NCI-H446 (cell line): Measurements from ENCODE around the gene CDK5.
"Not testable (repeated sequence)": the region's sequence is repeated elsewhere in the genome, so short reads cannot be mapped to it uniquely, and the experiment has no call there.

Experiments
- DNase-seq, 2 experiments: peaks; one replicate each; lab custom pipeline; 2025; lab: John Stamatoyannopoulos, UW

The CDK5 gene

GRCh38 chr7:151033864-151034249 lies 23.8 kb downstream of the CDK5 start:
- DNase-seq, result no peak

- DNase-seq, result no peak
Measured at GRCh38 chr7:151032936-151033863, 24.5 kb downstream of the CDK5 start.

- DNase-seq, result no peak
Measured at GRCh38 chr7:151031011-151031410, 26.7 kb downstream of the CDK5 start.

GRCh38 chr7:151028948-151029501 lies 28.7 kb downstream of the CDK5 start:
- DNase-seq, result no peak

- peak; percentile 95 to 99 for DNase-seq
Measured at GRCh38 chr7:151028131-151028947, 29.4 kb downstream of the CDK5 start, which contains the start of gene ABCB8. TSS of gene ABCB8 (plus strand) at chr7:151028450. CDS start at chr7:151028516, 66 bp downstream.

GRCh38 chr7:151027728-151028130 lies 30.0 kb downstream of the CDK5 start:
- not testable (repeated sequence) for DNase-seq

GRCh38 chr7:151026771-151027727 lies 30.6 kb downstream of the CDK5 start:
- DNase-seq, result not testable (repeated sequence)

GRCh38 chr7:151025924-151026671 lies 31.6 kb downstream of the CDK5 start:
- DNase-seq, result no peak

- DNase-seq, result no peak
Measured at GRCh38 chr7:151024435-151025056, 33.2 kb downstream of the CDK5 start, which contains the start of gene ATG9B. TSS of gene ATG9B (minus strand) at chr7:151024494. CDS start at chr7:151024423, 71 bp downstream.

- DNase-seq, result no peak
Measured at GRCh38 chr7:151023232-151023631, 34.5 kb downstream of the CDK5 start.

GRCh38 chr7:151020231-151020630 lies 37.5 kb downstream of the CDK5 start:
- no peak for DNase-seq

GRCh38 chr7:151019130-151019447 lies 38.6 kb downstream of the CDK5 start:
- DNase-seq, result no peak

GRCh38 chr7:151018421-151019129 lies 39.1 kb downstream of the CDK5 start:
- no peak for DNase-seq

GRCh38 chr7:151017953-151018420 lies 39.7 kb downstream of the CDK5 start:
- peak; percentile 1 to 47 for DNase-seq

- no peak for DNase-seq
Measured at GRCh38 chr7:151017370-151017952, 40.2 kb downstream of the CDK5 start.

- DNase-seq, result no peak
Measured at GRCh38 chr7:151016942-151017341, 40.8 kb downstream of the CDK5 start.

- DNase-seq, result no peak
Measured at GRCh38 chr7:151016505-151016904, 41.2 kb downstream of the CDK5 start.

GRCh38 chr7:151015967-151016366 lies 41.7 kb downstream of the CDK5 start:
- DNase-seq, result no peak

- no peak for DNase-seq
Measured at GRCh38 chr7:151014950-151015349, 42.7 kb downstream of the CDK5 start.
